NB4 (cell line): ENCODE data around the gene JAKMIP2.

Source experiments
- CTCF ChIP-seq: IDR thresholded peaks from one replicate; pipeline ENCODE4 v1.5.1; 2012; ENCODE audit warnings: low read depth, low read length
- MAX ChIP-seq: IDR thresholded peaks from 2 replicates; pipeline ENCODE4 v1.6.1; 2011; ENCODE audit warnings: low read depth, low read length
- MYC ChIP-seq: IDR thresholded peaks from 2 replicates; pipeline ENCODE4 v1.6.1; 2011; ENCODE audit warnings: low read depth, low read length
- POLR2A ChIP-seq: IDR thresholded peaks from 2 replicates; pipeline ENCODE4 v1.6.1; 2011; ENCODE audit warnings: mild to moderate bottlenecking; ENCODE audit not compliant: insufficient read length; ENCODE audit errors: extremely low read depth

GRCh38 chr5:147689426-147689825 is 93.1 kb downstream of the JAKMIP2 start:
- TF ChIP-seq CTCF: no peak
- no peak for TF ChIP-seq POLR2A
- no peak for TF ChIP-seq MAX
- no peak for TF ChIP-seq MYC
